Colonic mucosa (tissue), 4 donors: ENCODE results near the gene SLMAP. TPM values are rescaled to one million over a fixed set of nuclear protein-coding genes. Genes with fewer than 3 reads are reported as not detected.

Experiments used
- DNase-seq: peaks from one replicate; pipeline ENCODE4 v3.0.0-alpha.2; 2020
- H3K27ac ChIP-seq: fragments of 200-600 bp; one replicate; pipeline ENCODE4 v1.8.0; 2021
- H3K27me3 ChIP-seq: fragments of 200-600 bp; one replicate; pipeline ENCODE4 v1.8.0; 2021
- H3K36me3 ChIP-seq: fragments of 200-600 bp; one replicate; pipeline ENCODE4 v1.8.0; 2021
- H3K4me1 ChIP-seq: fragments of 200-600 bp; one replicate; pipeline ENCODE4 v1.8.0; 2021; ENCODE audit warnings: mild to moderate bottlenecking
- H3K4me3 ChIP-seq: fragments of 200-600 bp; one replicate; pipeline ENCODE4 v1.8.0; 2021
- H3K9ac ChIP-seq, 2 donors: one replicate each; pipeline ENCODE4 v1.7.0; 2013; ENCODE audit warnings: control low read depth in 2 of 2, low read depth in 2 of 2, low read length in 2 of 2
- H3K9me3 ChIP-seq: fragments of 200-600 bp; one replicate; pipeline ENCODE4 v1.8.0; 2021
- intact Hi-C: fragments of 100-400 bp; cut with DNase I; formaldehyde crosslinking; loops from one replicate; pipeline ENCODE4 v1.14.1; 2022
- total RNA-seq, 2 donors: library from RNA; stranded (reverse); fragmentation: NEBNext Ultra II Directional in 1 of 2; extraction: Animal tissue kit (Norgen Biotek cat#: 25700) in 1 of 2; gene quantifications; one replicate each; pipeline ENCODE4 v1.2.1, GENCODE V29; 2021
- TF ChIP-seq, protein P1 (sequence below): fragments of 200-600 bp; IDR thresholded peaks from one replicate; pipeline ENCODE4 v1.8.0; 2022; ENCODE audit warnings: antibody characterized with exemption, mild to moderate bottlenecking
- donor health status: healthy.
- donor health status: DM: no; HTN: no; CAD: no.
- donor health status: DM: no; HTN: no; CAD: no.

The SLMAP gene
- total RNA-seq, 2 donors from 2014 or later: 81.1 to 124 TPM

DNA sequence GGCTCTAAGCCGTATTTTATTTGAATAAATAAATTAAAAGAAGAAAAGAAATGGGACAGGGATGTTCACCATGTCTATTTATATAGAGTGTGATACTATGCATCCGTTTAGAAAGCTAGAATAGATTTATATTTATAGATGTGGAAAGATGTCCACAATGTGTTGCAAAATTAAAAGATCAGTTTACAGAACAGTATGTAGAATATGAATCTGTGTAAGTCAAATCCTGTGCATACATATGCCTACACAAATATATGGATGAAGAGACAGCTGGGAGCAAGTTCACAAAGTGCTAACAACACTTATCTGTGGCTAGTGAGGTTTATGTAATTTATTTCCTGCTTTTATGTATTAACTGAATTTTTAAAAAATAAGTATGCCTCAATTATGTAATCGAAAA lies 25.4 kb upstream of the SLMAP start:
- no peak overlapping the region for H3K9ac ChIP-seq
- H3K27me3 ChIP-seq: no peaks in the 10 kb centered on the region
- H3K27ac ChIP-seq: no peak overlapping the region
- no peaks in the 10 kb centered on the region for H3K9me3 ChIP-seq
- no peak for DNase-seq
- no peaks in the 10 kb centered on the region for H3K36me3 ChIP-seq
- no peaks in the 10 kb centered on the region for H3K4me1 ChIP-seq
- TF ChIP-seq, protein P1, sequence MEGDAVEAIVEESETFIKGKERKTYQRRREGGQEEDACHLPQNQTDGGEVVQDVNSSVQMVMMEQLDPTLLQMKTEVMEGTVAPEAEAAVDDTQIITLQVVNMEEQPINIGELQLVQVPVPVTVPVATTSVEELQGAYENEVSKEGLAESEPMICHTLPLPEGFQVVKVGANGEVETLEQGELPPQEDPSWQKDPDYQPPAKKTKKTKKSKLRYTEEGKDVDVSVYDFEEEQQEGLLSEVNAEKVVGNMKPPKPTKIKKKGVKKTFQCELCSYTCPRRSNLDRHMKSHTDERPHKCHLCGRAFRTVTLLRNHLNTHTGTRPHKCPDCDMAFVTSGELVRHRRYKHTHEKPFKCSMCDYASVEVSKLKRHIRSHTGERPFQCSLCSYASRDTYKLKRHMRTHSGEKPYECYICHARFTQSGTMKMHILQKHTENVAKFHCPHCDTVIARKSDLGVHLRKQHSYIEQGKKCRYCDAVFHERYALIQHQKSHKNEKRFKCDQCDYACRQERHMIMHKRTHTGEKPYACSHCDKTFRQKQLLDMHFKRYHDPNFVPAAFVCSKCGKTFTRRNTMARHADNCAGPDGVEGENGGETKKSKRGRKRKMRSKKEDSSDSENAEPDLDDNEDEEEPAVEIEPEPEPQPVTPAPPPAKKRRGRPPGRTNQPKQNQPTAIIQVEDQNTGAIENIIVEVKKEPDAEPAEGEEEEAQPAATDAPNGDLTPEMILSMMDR: no peak
- no peak overlapping the region for H3K4me3 ChIP-seq
- intact Hi-C loops: no loop called here

DNA sequence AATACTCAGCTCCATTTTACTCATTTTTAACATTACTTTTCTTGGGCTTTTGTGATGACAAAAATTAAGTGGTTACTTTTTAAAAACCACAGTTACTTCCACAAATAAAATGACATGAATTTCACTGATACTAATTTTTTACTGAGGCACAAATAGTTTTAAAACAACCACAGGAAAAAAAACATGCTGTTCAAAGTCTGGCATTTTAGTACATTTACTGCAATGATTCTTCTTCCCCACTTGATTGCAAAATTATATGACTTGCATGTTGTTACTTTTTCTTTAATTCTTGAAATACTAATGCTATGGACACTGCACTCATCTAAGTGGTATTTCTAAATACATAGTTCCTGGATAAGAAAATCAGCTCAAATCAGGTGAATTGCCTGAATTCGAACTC lies 24.8 kb upstream of the SLMAP start:
- no peak overlapping the region for H3K27ac ChIP-seq
- no peaks in the 10 kb centered on the region for H3K9me3 ChIP-seq
- no peaks in the 10 kb centered on the region for H3K36me3 ChIP-seq
- H3K4me3 ChIP-seq: no peak overlapping the region
- no peaks in the 10 kb centered on the region for H3K27me3 ChIP-seq
- intact Hi-C loops: no loop called here
- H3K4me1 ChIP-seq: no peaks in the 10 kb centered on the region
- TF ChIP-seq, protein P1: no peak
- DNase-seq: no peak
- no peak overlapping the region for H3K9ac ChIP-seq

DNA sequence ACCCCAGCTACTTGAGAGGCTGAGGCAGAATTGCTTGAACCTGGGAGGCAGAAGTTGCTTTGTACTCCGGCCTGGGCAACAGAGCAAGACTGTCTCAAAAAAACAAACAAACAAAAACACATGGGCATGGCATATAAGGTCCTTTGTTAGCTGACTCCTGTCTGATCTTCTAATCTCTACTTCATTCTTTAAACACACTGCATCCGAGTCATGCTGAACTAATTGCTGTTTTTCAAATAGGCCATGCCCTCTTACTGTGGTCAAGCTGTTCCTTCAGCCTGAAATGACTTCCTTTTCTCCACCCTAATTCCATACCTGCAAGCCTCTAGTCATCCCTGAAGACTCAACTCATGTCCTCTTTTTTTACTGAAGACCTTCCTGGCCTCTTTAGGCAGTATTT lies 22.3 kb upstream of the SLMAP start:
- Histone ChIP-seq H3K27ac (no peak overlapping the region), H3K4me3 (no peak overlapping the region), H3K27me3 (no peaks in the 10 kb centered on the region), H3K9ac (no peak overlapping the region), H3K36me3 (no peaks in the 10 kb centered on the region), H3K9me3 (no peaks in the 10 kb centered on the region), H3K4me1 (no peaks in the 10 kb centered on the region)
- TF ChIP-seq, protein P1: no peak
- intact Hi-C loops: no loop called here
- DNase-seq: no peak

DNA sequence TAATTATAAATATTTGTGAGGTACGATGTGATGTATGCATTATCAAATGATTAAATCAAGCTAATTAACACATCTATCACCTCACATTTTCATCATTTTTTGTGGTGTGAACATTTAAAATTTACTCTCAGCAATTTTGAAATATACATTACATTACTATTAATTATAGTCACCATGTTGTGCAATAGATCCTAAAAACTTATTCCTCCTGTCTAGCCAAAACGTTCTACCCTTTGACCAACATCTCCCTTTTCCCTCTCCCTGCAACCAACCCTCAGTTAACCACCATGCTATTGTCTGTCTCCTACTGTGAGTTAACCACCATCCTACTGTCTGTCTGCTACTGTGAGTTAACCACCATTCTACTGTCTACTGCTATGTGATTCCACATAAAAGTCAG lies 20.7 kb upstream of the SLMAP start:
- DNase-seq: no peak
- Histone ChIP-seq H3K9me3 (no peaks in the 10 kb centered on the region), H3K27me3 (no peaks in the 10 kb centered on the region), H3K36me3 (no peaks in the 10 kb centered on the region), H3K4me3 (no peak overlapping the region), H3K27ac (no peak overlapping the region), H3K4me1 (no peaks in the 10 kb centered on the region), H3K9ac (no peak overlapping the region)
- TF ChIP-seq, protein P1: no peak
- intact Hi-C loops: no loop called here

DNA sequence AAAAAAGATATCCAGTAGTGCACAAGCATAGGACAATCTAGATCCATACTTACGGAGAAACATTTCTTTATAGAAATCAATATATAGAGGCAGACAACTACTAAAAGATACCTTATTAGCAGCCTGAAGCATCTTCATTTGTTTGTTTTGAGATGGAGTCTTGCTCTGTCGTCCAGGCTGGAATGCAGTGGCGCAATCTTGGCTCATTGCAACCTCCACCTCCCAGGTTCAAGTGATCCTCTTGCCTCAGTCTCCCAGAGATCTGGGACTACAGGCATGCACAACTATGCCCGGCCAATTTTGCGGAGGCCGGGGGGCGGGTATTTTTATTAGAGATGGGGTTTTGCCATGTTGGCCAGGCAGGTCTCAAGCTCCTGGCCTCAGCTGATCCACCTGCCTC lies 18.3 kb upstream of the SLMAP start:
- Histone ChIP-seq H3K27ac (no peak overlapping the region), H3K4me3 (no peak overlapping the region), H3K27me3 (no peaks in the 10 kb centered on the region), H3K36me3 (no peaks in the 10 kb centered on the region), H3K9me3 (no peaks in the 10 kb centered on the region), H3K9ac (no peak overlapping the region), H3K4me1 (no peaks in the 10 kb centered on the region)
- no peak for DNase-seq
- TF ChIP-seq, protein P1: no peak
- intact Hi-C loops: no loop called here

DNA sequence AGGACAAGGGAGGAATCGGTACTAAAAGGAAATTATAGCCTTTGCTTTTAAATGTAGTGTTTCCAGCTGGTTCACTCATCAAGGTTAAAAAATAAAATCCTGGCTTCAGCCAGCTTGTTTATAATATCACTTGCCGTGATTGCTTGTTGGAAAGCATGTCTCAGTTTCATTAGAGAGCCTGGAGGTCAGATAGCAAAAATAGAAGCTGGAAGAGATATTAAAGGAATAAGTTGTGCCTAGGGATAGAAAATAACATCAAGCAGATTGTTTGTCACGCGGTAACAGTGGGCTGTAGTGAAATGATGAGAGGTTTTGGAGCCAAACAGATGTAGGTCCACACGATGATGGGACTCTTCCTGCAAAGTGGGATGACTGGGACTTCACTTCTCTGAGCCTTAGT lies 17.7 kb upstream of the SLMAP start:
- TF ChIP-seq, protein P1: no peak
- Histone ChIP-seq H3K36me3 (no peaks in the 10 kb centered on the region), H3K9me3 (no peaks in the 10 kb centered on the region), H3K27me3 (no peaks in the 10 kb centered on the region), H3K27ac (no peak overlapping the region), H3K9ac (no peak overlapping the region), H3K4me1 (no peaks in the 10 kb centered on the region), H3K4me3 (no peak overlapping the region)
- intact Hi-C loops: no loop called here
- DNase-seq: no peak
